Heart right ventricle (tissue), 16 donors: ENCODE results near the gene ADAM17. TPM values are rescaled to one million over a fixed set of nuclear protein-coding genes. Genes with fewer than 3 reads are reported as not detected.

Source experiments
- ATAC-seq, 8 donors: fragments of 200-7000 bp; cut with Tn5 transposase; one replicate each; pipeline ENCODE4 v1.9.1; 2020; ENCODE audit warnings: mild to moderate bottlenecking in 8 of 8, moderate library complexity in 8 of 8, moderate number of reproducible peaks in 1 of 8
- DNase-seq, 2 donors: peaks; one replicate each; pipeline ENCODE4 v3.0.0-alpha.2; 2020
- H3K27ac ChIP-seq, 10 donors: fragments of 200-600 bp; sonication (generic) in 2 of 10; one replicate each; pipeline versions ENCODE4 v1.5.0 to v1.8.0; 2020 to 2022; ENCODE audit warnings: mild to moderate bottlenecking in 3 of 10
- H3K27me3 ChIP-seq, 7 donors: fragments of 200-600 bp; one replicate each; pipeline ENCODE4 v1.8.0; 2021 to 2022; ENCODE audit warnings: mild to moderate bottlenecking in 2 of 7
- H3K36me3 ChIP-seq, 9 donors: fragments of 200-600 bp; sonication (generic) in 1 of 9; one replicate each; pipeline versions ENCODE4 v1.5.0 to v1.8.0; 2020 to 2022; ENCODE audit warnings: mild to moderate bottlenecking in 2 of 9
- H3K4me1 ChIP-seq, 9 donors: fragments of 200-600 bp; sonication (generic) in 1 of 9; one replicate each; pipeline versions ENCODE4 v1.5.0 to v1.8.0; 2020 to 2022; ENCODE audit warnings: mild to moderate bottlenecking in 4 of 9
- H3K4me3 ChIP-seq, 10 donors: fragments of 200-600 bp; sonication (generic) in 2 of 10; one replicate each; pipeline versions ENCODE4 v1.5.0 to v1.8.0; 2020 to 2022; ENCODE audit warnings: mild to moderate bottlenecking in 7 of 10, moderate library complexity in 2 of 10
- H3K9me3 ChIP-seq, 11 donors: fragments of 200-600 bp in 10 of 11; sonication (generic) in 2 of 11; one replicate each; pipeline versions ENCODE4 v1.5.0 to v1.8.0; 2013 to 2022; ENCODE audit warnings: mild to moderate bottlenecking in 2 of 11, control low read depth in 1 of 11, moderate library complexity in 1 of 11
- WGBS, 2 donors: extraction: QIAGEN DNeasy Blood & Tissue Kit; methylation state at CpG; one replicate each; pipeline ENCODE4 v1.1.7; 2013; ENCODE audit warnings: inconsistent platforms in 1 of 2; 5-methylcytosine and 5-hydroxymethylcytosine counted together
- intact Hi-C, 10 donors: fragments of 100-400 bp; cut with DNase I; formaldehyde crosslinking; loops; one replicate each; pipeline versions ENCODE4 v1.11.1 to v1.14.2; 2022
- polyA plus RNA-seq, 2 donors: library from polyadenylated mRNA; stranded (reverse); fragments of 200-250 nt; gene quantifications; one replicate each; pipeline ENCODE4 v1.2.3, GENCODE V29; 2013
- total RNA-seq, 10 donors: library from RNA; stranded (reverse); fragmentation: NEBNext Ultra II Directional in 3 of 10; extraction: Animal tissue kit (Norgen Biotek cat#: 25700) in 3 of 10; gene quantifications; one replicate each; pipeline versions ENCODE4 v1.2.1 to v1.2.4, GENCODE V29; 2021 to 2023
- TF ChIP-seq, protein P1 (sequence below), 9 donors: fragments of 200-600 bp; sonication (generic) in 2 of 9; IDR thresholded peaks; one replicate each; pipeline versions ENCODE4 v1.5.0 to v1.8.0; 2021 to 2022; ENCODE audit warnings: antibody characterized with exemption in 9 of 9, mild to moderate bottlenecking in 5 of 9, moderate library complexity in 1 of 9
- donor health status: Arrhythmogenic right ventricular cardiomyopathy.
- donor health status: ischemic (EF 13 %, LVEDD 7.1; RV severe dilation, severe dysfunction).
- donor health status: healthy with polysubstance abuse.
- donor health status: DM: no; HTN: yes; CAD: no.
- donor health status: DM: no; HTN: no; CAD: no.
- donor health status: ischemic (EF 25% LVEDD 6.9; RV normal size, moderate dysfunction).
- donor health status: ischemic (EF 25% LVEDD 5.7; RV mildly dilated, moderate dysfunction).
- donor health status: healthy.
- donor health status: DM: yes; HTN: yes; CAD: no.
- donor health status: Ischemic cardiomyopathy.
- donor health status: ischemic (EF 35%, LVEDD 5.7; RV mildly dilated, moderate dysfunction).
- donor health status: nonischemic (EF 11% LVEDD 7.7; RV severe dilation, severe dysfunction).
- donor health status: DM: yes; HTN: yes; CAD: no.
- donor health status: PGD.
- donor health status: ischemic (EF 29% LVEDD 5.4; RV normal size, mild dysfunction).
- donor health status: nonischemic (EF 23%, LVEDD 6.1; RV moderate dilation, normal function).

Gene ADAM17
- total and polyA plus RNA-seq, 12 donors, result 7.3 to 20.0 (median 13.8) TPM

DNA sequence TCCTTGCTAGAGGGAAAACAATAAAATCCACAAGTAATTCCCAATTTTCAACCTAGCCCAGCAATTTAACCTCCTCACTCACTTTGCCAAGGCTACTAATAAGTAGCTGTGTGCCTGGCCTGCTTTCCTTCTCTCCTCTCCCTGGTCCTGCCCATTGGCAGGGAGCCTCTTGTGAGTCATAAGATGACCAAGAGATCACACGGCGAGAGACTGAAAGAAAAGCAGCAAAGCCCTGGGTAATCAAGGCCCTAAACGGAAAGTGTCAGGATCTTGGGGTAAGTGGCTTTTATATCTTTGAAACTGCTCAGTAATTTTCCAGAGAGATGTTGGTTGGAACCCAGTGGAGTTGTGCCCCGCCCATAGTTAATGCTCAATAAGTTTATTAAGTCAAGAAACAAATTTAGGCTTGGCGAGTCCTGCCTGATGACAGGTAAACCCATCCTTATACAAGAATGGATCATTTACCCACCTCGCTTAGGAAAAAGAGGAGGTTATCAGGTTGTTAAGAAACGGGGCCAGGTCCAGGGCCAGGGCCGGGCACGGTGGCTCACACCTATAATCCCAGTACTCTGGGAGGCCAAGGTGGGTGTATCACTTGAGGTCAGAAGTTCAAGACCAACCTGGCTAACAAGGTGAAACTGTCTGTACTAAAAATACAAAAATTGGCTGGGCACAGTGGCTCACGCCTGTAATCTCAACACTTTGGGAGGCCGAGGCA, 10.0 kb upstream of the ADAM17 start:
- WGBS, 2 donors, result 75 to 82% methylated on average over 11 of the region's 11 CpGs
- H3K9me3 ChIP-seq, result no peaks in the 10 kb centered on the region
- ATAC-seq, result peak; percentile 91 to 97 (median 93)
- H3K27ac ChIP-seq, result peak overlapping the region in 8 of 10 donors; percentile 52 to 80 (median 68)
- DNase-seq, result peak; percentile 44 to 84
- peak overlapping the region in 5 of 10 donors; percentile 6 to 28 (median 14) for H3K4me3 ChIP-seq
- H3K4me1 ChIP-seq, result peaks cover 0 to 27% (median 12%) of the 10 kb centered on the region in 9 donors
- H3K27me3 ChIP-seq, result no peaks in the 10 kb centered on the region
- H3K36me3 ChIP-seq, result no peaks in the 10 kb centered on the region
- intact Hi-C loops, result loop anchor here in 1 of 10 donors (5.0 kb wide), 1 partner anchor 197 kb away; no protein-coding TSS in a partner anchor
- TF ChIP-seq, protein P1, sequence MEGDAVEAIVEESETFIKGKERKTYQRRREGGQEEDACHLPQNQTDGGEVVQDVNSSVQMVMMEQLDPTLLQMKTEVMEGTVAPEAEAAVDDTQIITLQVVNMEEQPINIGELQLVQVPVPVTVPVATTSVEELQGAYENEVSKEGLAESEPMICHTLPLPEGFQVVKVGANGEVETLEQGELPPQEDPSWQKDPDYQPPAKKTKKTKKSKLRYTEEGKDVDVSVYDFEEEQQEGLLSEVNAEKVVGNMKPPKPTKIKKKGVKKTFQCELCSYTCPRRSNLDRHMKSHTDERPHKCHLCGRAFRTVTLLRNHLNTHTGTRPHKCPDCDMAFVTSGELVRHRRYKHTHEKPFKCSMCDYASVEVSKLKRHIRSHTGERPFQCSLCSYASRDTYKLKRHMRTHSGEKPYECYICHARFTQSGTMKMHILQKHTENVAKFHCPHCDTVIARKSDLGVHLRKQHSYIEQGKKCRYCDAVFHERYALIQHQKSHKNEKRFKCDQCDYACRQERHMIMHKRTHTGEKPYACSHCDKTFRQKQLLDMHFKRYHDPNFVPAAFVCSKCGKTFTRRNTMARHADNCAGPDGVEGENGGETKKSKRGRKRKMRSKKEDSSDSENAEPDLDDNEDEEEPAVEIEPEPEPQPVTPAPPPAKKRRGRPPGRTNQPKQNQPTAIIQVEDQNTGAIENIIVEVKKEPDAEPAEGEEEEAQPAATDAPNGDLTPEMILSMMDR (IDR thresholded peaks at IDR 0.05), result no peak

DNA sequence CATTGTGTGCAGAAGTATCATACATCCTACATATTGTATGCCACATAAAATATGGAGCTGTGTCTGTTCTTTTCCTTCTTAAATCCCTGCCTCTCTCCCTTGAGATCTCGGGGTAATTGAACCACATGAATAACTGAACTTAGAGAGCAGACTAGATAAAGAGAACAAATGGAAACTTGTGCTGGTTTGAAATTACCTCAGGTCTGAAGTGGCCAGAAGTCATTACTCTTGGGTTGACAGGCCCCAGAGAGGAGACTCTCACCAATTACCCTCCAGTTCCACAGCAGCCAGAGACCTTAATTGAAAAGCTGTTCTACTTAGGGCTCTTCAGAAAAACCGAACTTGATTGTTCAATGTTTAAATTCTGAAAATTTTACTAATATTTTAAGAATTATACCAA, 5.0 kb upstream of the ADAM17 start:
- no peak for ATAC-seq
- no peaks in the 10 kb centered on the region for H3K27me3 ChIP-seq
- no peaks in the 10 kb centered on the region for H3K9me3 ChIP-seq
- no peaks in the 10 kb centered on the region for H3K36me3 ChIP-seq
- 78 to 90% methylated on average over 2 of the region's 2 CpGs for WGBS, 2 donors
- no peak for DNase-seq
- no peak overlapping the region for H3K27ac ChIP-seq
- H3K4me3 ChIP-seq, result no peak overlapping the region
- TF ChIP-seq, protein P1 (IDR thresholded peaks at IDR 0.05), result no peak
- intact Hi-C loops, result no loop called here
- H3K4me1 ChIP-seq, result peaks cover 0 to 28% (median 14%) of the 10 kb centered on the region in 9 donors

DNA sequence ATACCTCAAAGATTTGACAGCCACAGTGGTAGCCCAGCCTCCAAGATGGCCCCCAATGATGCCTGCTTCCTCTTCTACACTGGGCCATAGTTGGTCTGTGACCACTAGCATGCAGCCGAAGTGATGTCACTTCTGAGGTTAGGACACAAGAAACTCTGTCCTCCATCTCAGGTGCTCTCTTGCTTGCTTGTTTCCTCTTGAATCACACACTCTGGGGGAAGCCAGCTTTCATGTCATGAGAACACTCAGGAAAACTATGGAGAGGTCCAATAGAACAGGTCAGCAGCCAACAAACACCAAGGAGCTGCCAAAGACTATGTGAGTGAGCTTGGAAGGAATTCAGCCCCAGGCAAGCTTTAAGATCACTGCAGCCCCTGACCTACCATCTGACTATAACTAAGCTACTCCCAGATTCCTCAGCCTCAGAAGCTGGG, 3.3 kb upstream of the ADAM17 start:
- Histone ChIP-seq H3K36me3 (no peaks in the 10 kb centered on the region), H3K9me3 (no peaks in the 10 kb centered on the region), H3K4me1 (peaks cover 0 to 26% (median 18%) of the 10 kb centered on the region in 9 donors), H3K27me3 (no peaks in the 10 kb centered on the region), H3K4me3 (no peak overlapping the region), H3K27ac (peak overlapping the region in 1 of 10 donors; percentile 4)
- WGBS, 2 donors, result 90 to 98% methylated on average over 1 of the region's 1 CpG
- TF ChIP-seq, protein P1 (IDR thresholded peaks at IDR 0.05), result no peak
- intact Hi-C loops, result loop anchor here in 5 of 10 donors (5.0 to 10.0 kb wide), 6 partner anchors 33 to 216 kb away; partner anchors contain the start of gene YWHAQ (in 4 of the 5)
- ATAC-seq, result no peak
- DNase-seq, result no peak

DNA sequence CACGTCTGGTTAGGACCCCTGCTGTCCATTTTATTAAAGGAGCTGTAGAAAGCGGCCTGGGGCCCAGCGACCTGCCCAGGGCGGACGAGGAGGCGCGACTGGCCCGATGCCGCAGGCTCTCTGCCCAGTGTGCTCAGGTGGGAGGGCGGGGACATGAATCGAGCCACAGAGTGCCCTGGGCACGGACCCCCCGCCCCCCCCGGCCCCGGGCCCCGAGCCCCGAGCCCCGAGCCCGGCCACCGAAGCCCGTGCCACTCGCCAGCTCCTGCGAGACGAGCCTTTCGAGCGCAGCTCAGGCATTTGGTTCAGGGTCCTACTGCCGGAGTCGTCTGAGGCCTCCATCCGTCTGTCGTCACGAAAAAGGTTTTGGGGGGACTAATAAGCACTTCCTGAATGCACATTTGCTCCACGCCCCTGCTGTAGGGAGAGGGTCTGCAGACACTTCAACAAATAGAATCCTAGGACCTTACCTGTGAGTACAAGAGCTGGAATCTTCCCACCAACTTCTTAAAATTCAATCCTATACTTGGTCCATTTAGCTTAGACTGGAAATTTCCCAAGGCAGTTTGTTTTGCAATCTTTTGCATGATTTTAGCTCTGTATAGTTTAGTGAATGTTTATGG, 602 bp upstream of the ADAM17 start:
- Histone ChIP-seq H3K4me1 (peaks cover 4 to 52% (median 45%) of the 10 kb centered on the region in 9 donors), H3K9me3 (no peaks in the 10 kb centered on the region), H3K27me3 (no peaks in the 10 kb centered on the region), H3K27ac (peak overlapping the region; percentile 95 to 100 (median 99)), H3K4me3 (peak overlapping the region; percentile 69 to 95 (median 86)), H3K36me3 (no peaks in the 10 kb centered on the region)
- ATAC-seq (peak in 7 of 8 donors; percentile 40 to 83 (median 63)), DNase-seq (no peak)
- intact Hi-C loops, result loop anchor here in 6 of 10 donors (1.0 to 10.0 kb wide), 7 partner anchors 18 to 219 kb away; partner anchors contain the start of gene YWHAQ (in 4 of the 6)
- WGBS, 2 donors, result 1% methylated on average over 29 to 32 of the region's 32 CpGs
- TF ChIP-seq, protein P1 (IDR thresholded peaks at IDR 0.05), result no peak
